BJ (cell line): Measurements from ENCODE around the gene FAM9C. TPM values are rescaled to one million over a fixed set of nuclear protein-coding genes. Genes with fewer than 3 reads are reported as not detected.

ENCODE experiments used
- CTCF ChIA-PET: fragments of 350-600 bp; formaldehyde crosslinking; extraction: SDS; loops from one replicate; lab custom pipeline; 2021; ENCODE audit warnings: antibody characterized with exemption, inconsistent platforms; lab: Yijun Ruan, JAX
- POLR2A ChIA-PET: fragments of 300-600 bp; sonication (Branson Sonifier 250); formaldehyde crosslinking; extraction: SDS; loops from one replicate; lab custom pipeline; 2021; ENCODE audit warnings: antibody characterized with exemption; lab: Charles Lee
- DNase-seq: peaks from one replicate; pipeline ENCODE4 v3.0.0-alpha.2; 2011; ENCODE audit warnings: low read depth
- H3K27me3 ChIP-seq: 2 replicates; pipeline ENCODE4 v1.6.0; 2011; ENCODE audit warnings: low read length; ENCODE audit not compliant: control insufficient read depth, insufficient read depth
- H3K36me3 ChIP-seq: 2 replicates; pipeline ENCODE4 v1.5.1; 2011; ENCODE audit warnings: low read length; ENCODE audit not compliant: control insufficient read depth, insufficient read depth
- H3K4me3 ChIP-seq: 2 replicates; pipeline ENCODE4 v1.5.1; 2011; ENCODE audit warnings: low read depth, mild to moderate bottlenecking, control low read depth, low read length
- CTCF ChIP-seq: IDR thresholded peaks from 2 replicates; pipeline ENCODE4 v1.5.1; 2011; ENCODE audit warnings: low read depth, mild to moderate bottlenecking, control low read depth, inconsistent platforms, low read length, moderate library complexity; ENCODE audit not compliant: insufficient read depth
- polyA plus RNA-seq: library from polyadenylated mRNA; depleted of rRNA; stranded (reverse); fragments of >200 nt; gene quantifications from 2 replicates; pipeline ENCODE4 v1.2.3, GENCODE V29; 2011

Gene FAM9C
- polyA plus RNA-seq, 1 experiment: not detected

- POLR2A ChIA-PET: no interaction called here
These were observed 33.9 kb downstream of the FAM9C start for GRCh38 chrX:13010546-13010945.

GRCh38 chrX:13009844-13010243, 34.6 kb downstream of the FAM9C start:
- ChIA-PET POLR2A (no interaction called here), CTCF (no interaction called here)
- TF ChIP-seq CTCF: no peak
- Histone ChIP-seq H3K27me3 (no peaks in the 10 kb centered on the region), H3K4me3 (no peak overlapping the region), H3K36me3 (no peaks in the 10 kb centered on the region)
- DNase-seq: no peak

More at GRCh38 chrX:13010546-13010945, 33.9 kb downstream of the FAM9C start:
- H3K27me3 ChIP-seq: no peaks in the 10 kb centered on the region
- no peaks in the 10 kb centered on the region for H3K36me3 ChIP-seq
- no peak overlapping the region for H3K4me3 ChIP-seq
- no peak for DNase-seq
- CTCF ChIA-PET: no interaction called here
- no peak for TF ChIP-seq CTCF

GRCh38 chrX:13009273-13009672, 35.1 kb downstream of the FAM9C start:
- ChIA-PET POLR2A (no interaction called here), CTCF (no interaction called here)
- Histone ChIP-seq H3K4me3 (no peak overlapping the region), H3K36me3 (no peaks in the 10 kb centered on the region), H3K27me3 (no peaks in the 10 kb centered on the region)
- no peak for DNase-seq
- no peak for TF ChIP-seq CTCF

GRCh38 chrX:13008851-13009250, 35.6 kb downstream of the FAM9C start:
- Histone ChIP-seq H3K27me3 (no peaks in the 10 kb centered on the region), H3K36me3 (no peaks in the 10 kb centered on the region), H3K4me3 (no peak overlapping the region)
- TF ChIP-seq CTCF: no peak
- ChIA-PET POLR2A (interaction anchor here (0.7 kb wide), 1 partner anchor 32 kb away, joined by 3 read pairs; no protein-coding TSS in a partner anchor), CTCF (no interaction called here)
- no peak for DNase-seq

- POLR2A ChIA-PET: interaction anchor here (0.7 kb wide), 1 partner anchor 31 kb away, joined by 3 read pairs; no protein-coding TSS in a partner anchor
- DNase-seq: no peak
These were observed 36.3 kb downstream of the FAM9C start for GRCh38 chrX:13008189-13008533.

More at GRCh38 chrX:13008189-13008533, 36.3 kb downstream of the FAM9C start:
- TF ChIP-seq CTCF: no peak
- CTCF ChIA-PET: no interaction called here
- Histone ChIP-seq H3K4me3 (no peak overlapping the region), H3K36me3 (no peaks in the 10 kb centered on the region), H3K27me3 (no peaks in the 10 kb centered on the region)
